ENCODE data around the gene REEP6. TPM values are rescaled to one million over a fixed set of nuclear protein-coding genes. Genes with fewer than 3 reads are reported as not detected.

The REEP6 gene
- total and polyA plus RNA-seq, 2 donors (not counting 3 experiments of a cell fraction or from before 2014, with no cell fraction given): 1.3 to 1.5 TPM

GRCh38 chr19:1494115-1494815 lies 3.3 kb downstream of the REEP6 start:
- H3K4me3 ChIP-seq (replicated peaks in 1 of 3; ENCODE audit: insufficient read depth in 1 of 3, low read depth in 1 of 3, low read length in 3 of 3): no peak overlapping the region
- peaks cover 10% of the 10 kb centered on the region for H3K4me1 ChIP-seq (ENCODE audit: control insufficient read depth, extremely low read depth, insufficient read depth, low read length)
- no peak overlapping the region for H2AFZ ChIP-seq (ENCODE audit: low read depth, low read length)
- H3K9me3 ChIP-seq (replicated peaks; ENCODE audit: control insufficient read depth, insufficient read depth, low read length): no peaks in the 10 kb centered on the region
- dilution Hi-C loops (cut with MboI; ENCODE audit: extremely low pct_ligation_motif_present, low sequenced_read_pairs) (no loop called here), intact Hi-C loops (cut with micrococcal nuclease) (no loop called here)
- no peak overlapping the region for H3K27ac ChIP-seq (ENCODE audit: insufficient read depth, low read depth, low read length)
- BruUV-seq (replicated peaks): no TSS peak
- no peak for DNase-seq (ENCODE audit: low read depth, low spot score)
- H3K4me2 ChIP-seq (ENCODE audit: insufficient read depth, low read length): no peak overlapping the region
- POLR2A ChIA-PET: no interaction called here
- no peaks in the 10 kb centered on the region for H3K36me3 ChIP-seq (ENCODE audit: control insufficient read depth in 2 of 2, extremely low read depth in 1 of 2, insufficient read depth in 2 of 2, low read length in 2 of 2)
- TF ChIP-seq EZH2 (IDR thresholded peaks at IDR 0.05; ENCODE audit: borderline replicate concordance, low read depth, low read length, severe bottlenecking): no peak
- H3K9ac ChIP-seq (replicated peaks; ENCODE audit: extremely low read depth, insufficient read depth, low read length): no peak overlapping the region
- no peaks in the 10 kb centered on the region for H4K20me1 ChIP-seq (replicated peaks; ENCODE audit: control insufficient read depth, extremely low read depth, insufficient read depth, low read length)
- H3K27me3 ChIP-seq (ENCODE audit: control insufficient read depth in 2 of 2, insufficient read depth in 2 of 2, low read length in 2 of 2): peaks cover 0 to 6% of the 10 kb centered on the region in 2 experiments
- H3K9me1 ChIP-seq (replicated peaks; ENCODE audit: control insufficient read depth, extremely low read depth, insufficient read depth, low read length): no peaks in the 10 kb centered on the region
- no peak for FAIRE-seq
- CTCF ChIA-PET: interaction anchor here (1.1 to 2.6 kb wide), 2 partner anchors 8 to 29 kb away, joined by 4 to 7 read pairs; no protein-coding TSS in a partner anchor
- no peaks in the 10 kb centered on the region for H3K79me2 ChIP-seq (ENCODE audit: control insufficient read depth, insufficient read depth, low read length)

GRCh38 chr19:1495051-1495798 lies 4.2 kb downstream of the REEP6 start:
- no peak overlapping the region for H3K4me2 ChIP-seq (ENCODE audit: insufficient read depth, low read length)
- no peak overlapping the region for H3K9ac ChIP-seq (replicated peaks; ENCODE audit: extremely low read depth, insufficient read depth, low read length)
- H4K20me1 ChIP-seq (replicated peaks; ENCODE audit: control insufficient read depth, extremely low read depth, insufficient read depth, low read length): no peaks in the 10 kb centered on the region
- H3K9me1 ChIP-seq (replicated peaks; ENCODE audit: control insufficient read depth, extremely low read depth, insufficient read depth, low read length): no peaks in the 10 kb centered on the region
- no TSS peak for BruUV-seq (replicated peaks)
- dilution Hi-C loops (cut with MboI; ENCODE audit: extremely low pct_ligation_motif_present, low sequenced_read_pairs): no loop called here
- DNase-seq (ENCODE audit: low read depth, low spot score) (no peak), FAIRE-seq (no peak)
- no peaks in the 10 kb centered on the region for H3K9me3 ChIP-seq (replicated peaks; ENCODE audit: control insufficient read depth, insufficient read depth, low read length)
- intact Hi-C loops (cut with micrococcal nuclease): no loop called here
- H3K4me3 ChIP-seq (replicated peaks in 1 of 3; ENCODE audit: insufficient read depth in 1 of 3, low read depth in 1 of 3, low read length in 3 of 3): no peak overlapping the region
- H2AFZ ChIP-seq (ENCODE audit: low read depth, low read length): no peak overlapping the region
- H3K79me2 ChIP-seq (ENCODE audit: control insufficient read depth, insufficient read depth, low read length): no peaks in the 10 kb centered on the region
- peaks cover 5% of the 10 kb centered on the region for H3K4me1 ChIP-seq (ENCODE audit: control insufficient read depth, extremely low read depth, insufficient read depth, low read length)
- no peak overlapping the region for H3K27ac ChIP-seq (ENCODE audit: insufficient read depth, low read depth, low read length)
- ChIA-PET POLR2A (no interaction called here), CTCF (interaction anchor here (2.6 kb wide), 1 partner anchor 8 kb away, joined by 7 read pairs; no protein-coding TSS in a partner anchor)
- TF ChIP-seq MAX (IDR thresholded peaks at IDR 0.05; ENCODE audit: insufficient read depth, insufficient read length) (no peak), MYC (IDR thresholded peaks at IDR 0.05; ENCODE audit: low read depth, low read length) (no peak), CTCF (IDR thresholded peaks at IDR 0.05; ENCODE audit: extremely low read depth in 1 of 2, insufficient read depth in 1 of 2, low read depth in 1 of 2, low read length in 2 of 2) (no peak), GATA2 (IDR thresholded peaks at IDR 0.05; ENCODE audit: insufficient read depth, insufficient read length, low read depth, low read length) (no peak), POLR2AphosphoS5 (IDR thresholded peaks at IDR 0.05; ENCODE audit: insufficient read depth, low read depth, low read length) (no peak), POLR2A (IDR thresholded peaks at IDR 0.05; ENCODE audit: low read depth, low read length) (no peak), FOS (IDR thresholded peaks at IDR 0.05; ENCODE audit: borderline replicate concordance, insufficient read depth, low read length) (no peak), JUN (IDR thresholded peaks at IDR 0.05; ENCODE audit: borderline replicate concordance, insufficient read depth, insufficient read length, low read depth) (no peak), EZH2 (IDR thresholded peaks at IDR 0.05; ENCODE audit: borderline replicate concordance, low read depth, low read length, severe bottlenecking) (no peak)
- H3K27me3 ChIP-seq (ENCODE audit: control insufficient read depth in 2 of 2, insufficient read depth in 2 of 2, low read length in 2 of 2): peaks cover 0 to 6% of the 10 kb centered on the region in 2 experiments
- no peaks in the 10 kb centered on the region for H3K36me3 ChIP-seq (ENCODE audit: control insufficient read depth in 2 of 2, extremely low read depth in 1 of 2, insufficient read depth in 2 of 2, low read length in 2 of 2)
